HG02623 (cell line): ENCODE data around the gene FREY1.

Experiments used
- ATAC-seq: cut with Tn5 transposase; IDR thresholded peaks from one replicate; pipeline ENCODE4 v1.9.1; 2021; ENCODE audit warnings: moderate library complexity; ENCODE audit not compliant: unreplicated experiment

The FREY1 gene

DNA sequence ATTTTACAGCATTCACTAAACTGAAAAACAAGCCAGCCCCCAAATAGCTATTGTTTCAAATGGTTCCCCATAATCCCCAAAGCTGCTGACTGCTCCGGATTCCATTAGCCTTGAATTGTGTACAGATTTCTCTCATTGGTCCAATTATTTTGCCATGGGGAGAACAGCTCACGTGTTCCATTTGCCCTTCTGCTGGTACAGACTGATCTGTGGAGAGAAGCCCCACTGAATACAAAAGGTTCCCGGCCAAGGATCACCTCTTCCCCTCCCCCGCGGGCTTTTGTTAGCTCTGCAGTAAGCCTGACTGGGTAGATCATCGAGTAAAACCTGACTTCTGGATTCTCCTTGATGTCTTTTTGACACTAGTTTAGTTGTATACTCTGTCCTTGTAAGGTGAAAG lies 30.7 kb downstream of the FREY1 start:
- no peak for ATAC-seq

DNA sequence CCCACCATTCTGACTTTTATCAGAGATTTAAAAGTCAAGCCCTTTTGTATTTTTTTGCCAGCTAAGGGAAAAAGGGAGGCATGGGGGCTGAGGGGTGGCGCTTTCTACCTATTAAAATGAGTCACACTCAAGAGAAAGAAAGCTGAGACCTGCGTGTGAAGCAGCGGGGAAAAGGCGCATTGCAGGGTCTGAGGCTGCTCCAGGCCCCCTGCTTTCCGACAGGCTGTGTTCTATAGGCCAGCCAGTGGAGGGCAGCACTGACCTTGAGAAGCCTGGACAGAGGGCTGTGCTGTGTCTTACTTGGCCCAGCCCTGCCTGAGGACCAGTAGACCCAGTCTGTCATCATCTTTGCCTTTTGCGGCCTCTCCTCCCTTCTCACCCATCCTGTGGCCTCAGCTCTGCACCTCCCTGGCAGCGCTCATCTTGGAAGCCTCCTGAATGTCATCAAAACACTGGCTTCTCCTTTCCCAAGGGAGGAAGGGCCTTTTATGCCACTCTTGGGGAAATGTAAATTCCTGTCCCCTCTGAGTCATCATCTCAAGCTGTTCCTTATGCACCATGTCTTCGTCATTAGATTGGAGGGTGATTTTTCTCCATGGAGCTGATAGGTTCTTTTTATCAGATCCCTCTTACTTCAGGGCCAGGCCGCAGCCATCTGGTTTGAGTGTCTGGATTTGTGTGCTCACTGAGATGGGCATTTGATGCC lies 34.3 kb downstream of the FREY1 start:
- ATAC-seq = no peak

DNA sequence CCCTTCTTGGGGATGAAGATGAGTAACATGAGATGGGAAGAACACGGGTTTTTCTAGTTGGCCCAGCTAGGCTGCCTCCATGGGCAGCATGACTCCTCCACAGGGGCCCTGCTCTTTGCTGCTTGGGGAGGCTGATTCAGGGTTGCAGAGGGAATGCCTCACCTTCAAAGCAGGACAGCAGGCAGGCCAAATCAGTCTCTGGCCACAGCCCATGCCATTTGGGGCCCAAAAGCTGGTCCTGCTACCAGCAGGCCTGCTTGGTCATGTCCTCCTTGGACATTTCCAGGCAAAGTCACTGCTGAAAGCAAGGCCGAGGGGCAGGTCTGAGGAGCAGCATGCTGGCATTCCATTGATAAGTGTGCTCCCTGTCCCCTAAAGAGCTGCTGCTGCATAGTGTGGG lies 35.4 kb downstream of the FREY1 start:
- no peak for ATAC-seq

DNA sequence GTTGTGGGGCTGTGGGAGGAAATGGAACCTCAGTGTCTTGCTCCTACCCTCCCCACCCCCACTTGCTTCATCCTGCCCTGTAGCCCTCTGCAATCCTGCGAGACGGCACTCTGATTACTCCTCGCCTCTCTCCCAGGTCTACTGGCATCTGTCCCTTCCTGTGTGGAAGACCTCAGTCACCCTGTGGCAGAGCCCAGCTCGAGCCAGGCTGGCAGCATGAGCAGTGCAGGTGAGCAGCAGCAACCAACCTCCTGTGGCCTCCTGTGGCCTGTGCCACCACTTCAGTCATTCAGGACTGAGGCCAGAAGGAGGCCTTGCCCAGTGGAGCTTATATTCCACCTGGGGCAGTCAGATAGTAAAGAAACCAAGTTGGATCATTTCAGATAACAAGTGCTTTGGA lies 36.4 kb downstream of the FREY1 start:
- no peak for ATAC-seq

DNA sequence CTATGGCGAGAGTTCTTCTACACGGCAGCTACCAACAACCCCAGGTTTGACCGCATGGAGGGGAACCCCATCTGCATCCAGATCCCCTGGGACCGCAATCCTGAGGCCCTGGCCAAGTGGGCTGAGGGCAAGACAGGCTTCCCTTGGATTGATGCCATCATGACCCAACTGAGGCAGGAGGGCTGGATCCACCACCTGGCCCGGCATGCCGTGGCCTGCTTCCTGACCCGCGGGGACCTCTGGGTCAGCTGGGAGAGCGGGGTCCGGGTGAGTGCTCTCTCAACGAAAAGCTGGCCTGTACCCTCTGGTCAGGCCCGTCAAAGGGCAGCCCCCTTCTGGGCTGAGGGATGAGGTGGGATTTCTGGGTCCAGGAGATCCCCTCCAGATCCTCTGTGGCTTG lies 37.5 kb downstream of the FREY1 start:
- no peak for ATAC-seq

DNA sequence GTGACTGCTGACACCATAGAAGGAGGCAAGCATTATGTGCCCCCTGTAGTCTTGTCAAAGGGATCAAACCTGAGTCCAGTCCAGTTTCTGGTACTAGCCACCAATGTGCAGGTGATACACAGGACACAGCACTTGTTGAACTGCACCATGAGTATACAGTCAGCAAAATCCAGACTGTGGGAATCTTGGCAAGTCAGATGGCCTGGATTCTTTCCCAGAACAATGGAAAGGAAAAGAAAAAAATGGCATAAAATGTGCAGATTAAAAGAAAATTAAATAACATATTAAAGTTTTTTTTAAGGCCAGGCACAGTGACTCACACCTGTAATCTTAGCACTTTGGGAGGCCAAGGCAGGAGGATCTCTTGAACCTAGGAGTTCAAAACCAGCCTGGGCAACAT lies 43.0 kb downstream of the FREY1 start:
- ATAC-seq = no peak

DNA sequence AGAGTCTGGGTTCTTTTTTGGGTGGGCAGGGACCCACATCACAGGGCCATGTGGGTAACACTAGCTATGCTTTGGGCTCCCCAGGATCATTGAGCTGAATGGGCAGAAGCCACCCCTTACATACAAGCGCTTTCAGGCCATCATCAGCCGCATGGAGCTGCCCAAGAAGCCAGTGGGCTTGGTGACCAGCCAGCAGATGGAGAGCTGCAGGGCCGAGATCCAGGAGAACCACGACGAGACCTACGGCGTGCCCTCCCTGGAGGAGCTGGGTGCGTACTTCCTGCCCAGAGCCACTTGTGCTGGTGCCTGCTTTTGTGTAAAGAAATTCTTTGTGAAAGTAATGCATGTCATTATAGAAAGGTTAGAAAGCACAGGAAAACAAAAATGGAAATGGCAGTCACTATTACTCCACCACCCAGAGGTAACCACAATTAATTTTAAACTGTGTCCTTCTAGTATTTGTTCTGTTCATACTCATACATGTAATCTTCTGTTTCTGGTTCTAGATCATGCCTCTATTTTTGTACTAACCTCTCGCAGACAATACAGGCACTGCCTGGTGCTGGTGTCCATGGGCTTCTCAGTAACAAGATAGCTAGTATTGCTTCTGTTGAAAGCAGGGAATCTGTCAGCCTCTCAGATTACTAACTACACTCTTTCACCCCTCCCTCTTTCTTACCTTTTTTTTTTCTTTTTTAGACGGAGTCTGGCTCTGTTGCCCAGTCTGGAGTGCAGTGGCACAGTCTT lies 46.1 kb downstream of the FREY1 start:
- no peak for ATAC-seq

DNA sequence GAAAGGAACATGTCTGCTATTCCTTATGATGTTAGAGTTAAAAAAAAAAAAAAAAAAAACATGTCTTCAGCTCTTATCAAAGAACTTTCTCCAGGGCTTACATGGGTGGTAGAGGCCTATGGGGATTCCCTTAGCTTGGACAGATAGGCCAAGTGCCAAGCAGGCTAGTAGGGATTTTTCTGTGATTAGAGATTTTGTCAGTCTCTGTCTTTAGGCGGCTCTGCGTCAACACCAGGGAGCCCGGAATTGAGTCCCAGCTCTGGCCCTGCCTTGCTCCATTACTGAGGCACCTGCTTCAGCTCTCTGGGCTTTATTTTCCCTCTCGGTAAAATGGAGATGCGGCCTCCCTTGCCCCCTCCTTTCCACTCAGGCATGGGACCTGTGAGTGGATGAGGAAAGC lies 46.7 kb downstream of the FREY1 start:
- no peak for ATAC-seq

DNA sequence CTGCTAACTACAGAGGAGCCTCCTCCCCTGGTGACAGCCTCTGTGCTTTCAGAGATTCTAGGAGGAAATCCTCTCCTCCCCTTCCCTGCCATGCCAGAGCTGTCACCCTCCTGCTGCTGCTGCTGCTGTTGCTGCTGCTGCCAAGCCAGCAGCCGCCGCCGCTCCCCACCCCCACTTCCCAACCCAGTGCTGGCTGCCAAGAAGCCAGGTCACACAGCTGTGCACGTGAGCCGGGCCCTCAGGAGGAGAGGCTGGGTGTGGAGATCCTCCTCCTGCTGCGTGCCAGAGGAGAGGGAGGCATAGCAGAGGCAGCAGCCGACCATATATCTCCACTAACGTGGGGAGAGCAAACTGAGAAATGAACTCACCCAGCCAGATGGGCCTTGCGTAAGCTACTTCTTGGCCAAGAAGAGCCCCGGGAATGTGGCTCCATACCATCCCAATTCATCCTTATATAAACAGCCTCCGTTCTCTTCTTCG lies 47.4 kb downstream of the FREY1 start:
- ATAC-seq = no peak

DNA sequence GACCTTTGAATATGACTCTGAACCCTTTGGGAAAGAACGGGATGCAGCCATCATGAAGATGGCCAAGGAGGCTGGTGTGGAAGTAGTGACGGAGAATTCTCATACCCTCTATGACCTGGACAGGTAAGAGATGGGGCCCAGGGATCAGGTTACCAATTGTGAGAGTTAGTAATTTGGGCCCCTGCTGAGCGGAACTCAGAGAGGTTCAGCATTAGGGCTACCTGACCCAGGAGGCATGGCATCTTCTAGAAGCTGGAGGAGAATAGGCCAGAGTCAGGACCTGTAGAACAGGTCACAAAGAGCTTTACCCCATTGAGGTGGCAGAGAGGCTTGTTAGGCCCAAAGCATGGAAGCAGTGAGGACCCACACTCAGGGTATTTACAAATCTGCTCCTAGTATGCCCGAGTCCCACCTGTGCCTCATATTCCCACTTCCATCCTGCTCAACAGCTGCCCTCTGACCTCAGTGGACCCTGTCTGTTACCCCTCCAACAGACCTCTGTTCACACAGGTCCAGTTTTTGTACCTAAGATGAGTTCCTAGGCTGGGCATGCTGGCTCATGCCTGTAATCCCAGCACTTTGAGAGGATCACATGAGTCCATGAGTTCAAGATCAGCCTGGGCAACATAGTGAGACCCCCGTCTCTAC lies 48.2 kb downstream of the FREY1 start:
- ATAC-seq = no peak

DNA sequence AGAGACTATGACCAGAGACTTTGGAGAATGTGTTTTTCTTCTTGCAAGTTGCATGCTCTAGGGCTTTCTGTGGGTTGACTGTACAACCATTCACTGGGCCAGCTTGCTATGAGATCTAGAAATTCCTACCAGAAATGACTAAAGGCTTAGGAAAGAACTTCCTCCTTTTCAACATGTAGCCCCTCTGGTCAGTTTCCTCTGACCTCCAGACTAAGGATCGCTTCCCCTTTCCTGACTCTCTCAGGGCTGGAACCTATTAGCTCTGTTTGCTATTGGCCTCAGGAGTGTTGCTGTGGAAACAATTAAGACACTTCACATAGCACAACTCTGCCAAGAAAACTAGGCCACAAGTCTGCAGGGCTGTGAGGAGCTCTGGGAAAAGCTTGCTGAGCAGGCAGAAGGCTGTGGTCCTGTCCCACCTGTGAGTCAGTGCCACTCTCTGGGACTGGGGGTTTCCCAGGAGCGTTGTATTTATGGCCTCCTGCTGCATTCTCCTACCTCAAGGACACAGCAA lies 49.1 kb downstream of the FREY1 start:
- ATAC-seq = no peak
